Stimulated activated CD8-positive, alpha-beta memory T cell treated with anti-CD3 and anti-CD28 coated beads, Interleukin-12 subunit alpha, Interleukin-12 subunit beta, amount 100 ng/mL, for 24 hours (primary cell): ENCODE results near the gene KLHDC1.
A peak's percentile ranks its signal among the peaks of the same experiment; 100 is the strongest.
"Not testable (repeated sequence)": the region's sequence is repeated elsewhere in the genome, so short reads cannot be mapped to it uniquely, and the experiment has no call there.

Source experiments
- DNase-seq: peaks from one replicate; pipeline ENCODE4 v3.0.0-alpha.2; 2020; ENCODE audit errors: extremely low read depth

Gene KLHDC1

DNA sequence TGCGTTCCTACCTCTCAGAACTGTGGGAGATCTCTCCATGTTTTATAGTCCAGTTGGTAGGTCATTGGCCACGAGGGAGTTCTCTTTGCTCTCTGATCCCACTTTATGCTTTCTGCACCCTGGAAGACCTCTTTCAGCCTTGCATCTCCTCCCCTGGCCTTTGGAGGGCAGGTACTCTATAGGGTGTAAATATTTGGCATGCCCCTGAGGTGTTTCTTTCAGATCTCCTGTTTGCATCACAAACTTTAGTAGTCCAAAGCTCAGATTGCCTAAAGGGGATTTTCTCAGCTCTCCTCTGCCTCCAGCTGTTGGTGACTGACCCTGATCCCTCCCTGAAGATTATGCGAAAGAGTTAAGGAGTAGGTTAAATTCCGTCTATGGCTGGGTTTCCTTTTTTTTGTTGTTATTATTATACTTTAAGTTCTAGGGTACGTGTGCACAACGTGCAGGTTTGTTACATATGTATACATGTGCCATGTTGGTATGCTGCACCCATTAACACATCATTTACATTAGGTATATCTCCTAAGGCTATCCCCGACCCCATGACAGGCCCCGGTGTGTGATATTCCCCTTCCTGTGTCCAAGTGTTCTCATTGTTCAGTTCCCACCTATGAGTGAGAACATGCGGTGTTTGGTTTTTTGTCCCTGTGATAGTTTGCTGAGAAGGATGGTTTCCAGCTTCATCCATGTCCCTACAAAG, 29.0 kb downstream of the KLHDC1 start:
- DNase-seq, result not testable (repeated sequence)

DNA sequence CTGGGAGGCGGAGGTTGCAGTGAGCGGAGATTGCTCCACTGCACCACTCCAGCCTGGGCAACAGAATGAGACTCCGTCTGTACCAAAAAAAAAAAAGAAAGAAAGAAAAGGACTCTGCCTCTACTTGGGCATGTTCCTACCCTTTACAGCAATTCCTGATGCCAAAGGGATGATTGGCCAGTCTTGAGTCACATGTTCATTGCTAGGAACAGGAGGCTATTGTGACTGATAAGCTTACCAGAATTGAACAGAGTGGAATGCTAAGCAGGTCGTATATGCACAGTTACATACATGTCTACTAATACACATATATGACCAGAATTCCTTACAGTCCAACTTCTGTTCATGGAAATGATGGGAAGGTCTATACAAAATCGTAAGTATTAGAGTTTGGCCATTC, 34.3 kb downstream of the KLHDC1 start:
- DNase-seq, result no peak

DNA sequence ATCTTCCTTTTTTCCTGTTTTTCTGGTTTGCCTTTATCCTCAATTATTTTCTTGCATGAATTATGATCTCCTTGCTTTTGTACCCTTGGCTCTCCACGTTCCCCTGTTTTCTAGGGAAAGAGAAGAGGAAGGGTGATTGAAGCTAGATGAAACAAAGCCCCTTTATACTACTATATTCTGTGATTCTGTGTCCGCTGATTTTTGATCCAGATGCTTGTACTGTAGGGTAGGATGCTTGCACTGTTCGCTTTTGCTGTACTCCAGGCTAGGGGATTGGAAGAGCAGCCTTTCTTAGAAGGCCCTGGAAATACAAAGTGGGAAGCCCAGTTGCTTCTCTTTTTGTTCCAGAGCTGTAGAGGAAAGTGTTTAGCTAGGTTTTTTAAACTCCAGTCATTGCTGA, 40.0 kb downstream of the KLHDC1 start:
- no peak for DNase-seq

DNA sequence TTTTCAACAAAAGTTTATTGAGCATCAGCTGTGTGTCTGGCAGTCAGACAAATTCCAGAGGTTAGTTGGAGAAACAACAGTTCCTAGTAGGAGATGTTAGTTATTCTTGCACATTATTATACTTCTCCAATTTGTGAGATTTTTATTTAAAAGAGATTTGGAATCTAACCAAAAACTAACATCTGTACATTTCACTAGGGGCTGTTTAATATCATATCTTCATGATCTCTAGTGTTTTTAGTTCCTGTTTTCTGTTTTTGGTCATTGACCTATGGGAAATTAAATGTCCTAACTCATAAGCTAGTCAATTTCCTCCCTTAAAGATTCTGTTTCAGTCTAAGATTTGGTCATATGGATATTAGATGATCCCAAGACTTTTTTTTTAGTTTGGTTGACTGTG, 40.9 kb downstream of the KLHDC1 start:
- no peak for DNase-seq

DNA sequence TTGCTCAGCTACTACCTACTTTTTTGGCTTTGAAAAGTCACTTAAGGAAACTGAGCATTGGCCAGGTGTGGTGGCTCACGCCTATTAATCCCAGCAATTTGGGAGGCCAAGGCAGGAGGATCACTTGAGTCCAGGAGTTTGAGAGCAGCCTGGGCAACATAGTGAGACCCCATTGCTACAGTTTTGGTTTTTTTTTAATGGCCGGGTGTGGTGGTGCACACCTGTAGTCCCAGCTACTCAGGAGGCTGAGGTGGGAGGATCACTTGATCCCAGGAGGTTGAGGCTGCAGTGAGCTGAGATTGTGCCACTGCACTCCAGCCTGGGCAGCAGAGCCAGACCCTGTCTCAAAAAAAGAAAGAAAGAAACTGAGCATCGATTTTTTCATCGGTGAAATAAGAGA, 42.7 kb downstream of the KLHDC1 start:
- not testable (repeated sequence) for DNase-seq

DNA sequence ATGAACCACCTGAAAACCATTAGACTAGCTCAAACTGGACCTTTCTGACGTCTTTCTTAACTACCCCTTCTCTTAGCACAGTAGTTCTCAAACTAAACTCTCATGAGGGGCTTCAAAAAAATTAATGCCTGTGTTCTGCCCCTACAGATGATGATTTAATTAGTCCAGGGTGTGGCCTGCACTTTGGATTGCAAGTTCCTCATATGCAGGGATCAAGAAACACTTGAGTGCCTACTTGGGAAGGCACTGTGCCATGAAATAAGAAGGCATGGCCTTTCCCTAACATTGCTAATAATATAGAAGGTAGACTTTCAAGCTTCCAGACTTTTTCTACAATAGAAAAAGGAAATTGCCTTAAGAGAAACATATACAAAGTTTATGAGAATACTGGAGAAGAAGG, 52.3 kb downstream of the KLHDC1 start:
- DNase-seq, result no peak

DNA sequence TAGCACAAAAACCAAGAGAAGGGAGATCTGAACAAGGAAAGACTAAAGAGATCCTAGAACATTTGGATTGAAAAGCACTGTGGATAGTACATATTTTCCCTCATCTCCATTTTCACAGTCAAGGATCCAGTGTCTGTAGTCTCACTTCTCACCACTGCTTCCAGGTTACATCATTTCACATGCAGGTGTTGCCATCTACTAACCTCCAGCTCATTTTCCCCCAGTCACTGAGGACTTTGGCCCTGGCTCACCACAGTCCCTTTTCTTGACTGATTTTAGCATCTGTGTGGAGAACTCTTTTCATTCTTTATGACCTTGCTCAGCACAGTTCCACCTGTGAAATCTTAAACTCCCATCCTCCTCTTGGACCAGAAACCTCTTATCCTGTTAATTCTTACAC, 53.6 kb downstream of the KLHDC1 start:
- not testable (repeated sequence) for DNase-seq

DNA sequence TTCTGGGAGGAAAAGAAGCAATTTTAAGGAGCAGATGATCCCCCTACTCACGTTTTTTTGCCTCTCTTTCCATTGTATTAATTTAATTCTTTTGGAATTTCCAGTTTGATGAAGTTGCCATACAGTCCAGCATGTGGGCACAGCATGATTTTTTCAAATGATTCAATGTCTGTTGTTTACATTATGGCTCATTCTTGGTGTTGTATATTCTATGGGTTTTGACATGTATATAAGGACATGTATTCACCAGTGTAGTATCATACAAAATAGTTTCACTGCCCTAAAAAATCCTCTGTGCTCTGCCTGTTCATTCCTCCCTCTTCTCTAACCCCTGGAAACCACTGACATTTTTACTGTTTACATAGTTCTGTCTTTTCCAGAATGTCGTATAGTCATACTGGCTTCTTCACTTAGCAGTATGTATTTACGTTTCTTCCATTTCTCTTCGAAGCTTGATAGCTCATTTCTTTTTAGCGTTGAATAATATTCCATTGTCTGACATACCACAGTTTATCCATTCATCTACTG, 61.7 kb downstream of the KLHDC1 start:
- no peak for DNase-seq

DNA sequence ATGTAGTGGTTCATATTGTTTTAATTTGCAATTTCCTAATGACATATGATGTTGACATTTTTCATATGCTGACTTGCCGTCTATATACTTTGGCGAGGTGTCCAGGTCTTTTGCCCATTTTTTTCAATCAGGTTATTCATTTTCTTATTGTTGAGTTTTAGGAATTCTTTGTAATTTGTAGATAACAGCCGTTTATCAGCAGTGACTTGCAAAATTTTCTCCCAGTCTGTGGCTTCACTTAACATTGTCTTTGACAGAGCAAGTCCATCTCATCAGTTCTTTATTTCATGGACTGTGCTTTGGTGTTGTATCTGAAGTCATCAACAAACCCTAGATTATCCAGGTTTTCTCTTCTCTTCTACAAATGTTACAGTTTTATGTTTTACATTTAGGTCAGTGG, 62.5 kb downstream of the KLHDC1 start:
- no peak for DNase-seq

DNA sequence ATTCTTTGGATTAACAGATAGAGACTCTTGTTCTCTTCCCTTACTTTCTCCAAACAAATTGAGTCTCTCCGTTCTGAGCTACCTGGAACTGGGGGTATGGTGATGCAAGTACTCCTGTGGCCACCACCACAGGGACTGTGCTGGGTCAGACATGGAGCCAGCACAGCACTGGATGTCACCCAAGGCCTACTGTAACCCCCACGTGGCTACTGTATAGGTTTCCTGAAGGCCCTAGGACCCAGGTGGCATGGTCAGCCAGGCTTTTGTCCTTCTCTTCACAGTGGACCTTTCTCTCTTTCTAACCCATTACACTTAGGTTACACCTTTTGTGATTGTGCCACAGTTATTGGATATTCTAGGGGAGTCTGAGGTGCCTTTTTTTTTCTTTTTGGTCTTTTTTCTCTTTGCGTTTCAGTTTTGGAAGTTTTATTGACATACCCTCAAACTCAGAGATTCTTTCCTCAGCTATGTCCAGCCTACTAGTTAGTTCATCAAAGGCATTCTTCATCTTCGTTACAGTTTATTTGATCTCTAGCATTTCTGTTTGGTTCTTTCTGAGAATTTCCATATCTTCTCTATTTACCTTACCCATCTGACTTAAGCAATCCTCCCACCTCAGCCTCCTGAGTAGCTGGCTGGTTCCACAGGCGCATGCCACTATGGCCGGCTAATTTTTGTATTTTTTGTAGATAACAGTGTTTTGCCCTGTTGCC, 69.1 kb downstream of the KLHDC1 start:
- DNase-seq, result no peak

DNA sequence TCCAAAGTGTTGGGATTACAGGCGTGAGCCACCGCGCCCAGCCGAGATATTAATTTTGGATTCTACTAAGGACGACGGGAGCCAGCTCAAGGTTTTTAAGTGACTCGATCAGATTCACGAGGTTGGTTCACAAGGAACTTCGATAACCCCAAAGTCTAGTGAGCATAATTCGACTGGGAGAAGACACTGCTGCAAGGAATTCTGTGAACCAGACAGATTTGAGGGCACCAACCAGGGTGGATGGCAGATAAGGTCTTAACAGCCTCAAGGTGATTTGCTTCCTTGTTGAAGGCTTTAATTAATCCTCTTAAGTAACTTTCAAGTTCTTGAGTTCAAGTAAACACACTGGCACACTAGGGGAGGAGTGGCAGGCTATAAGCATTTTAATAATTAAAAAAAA, 73.9 kb downstream of the KLHDC1 start:
- no peak for DNase-seq

DNA sequence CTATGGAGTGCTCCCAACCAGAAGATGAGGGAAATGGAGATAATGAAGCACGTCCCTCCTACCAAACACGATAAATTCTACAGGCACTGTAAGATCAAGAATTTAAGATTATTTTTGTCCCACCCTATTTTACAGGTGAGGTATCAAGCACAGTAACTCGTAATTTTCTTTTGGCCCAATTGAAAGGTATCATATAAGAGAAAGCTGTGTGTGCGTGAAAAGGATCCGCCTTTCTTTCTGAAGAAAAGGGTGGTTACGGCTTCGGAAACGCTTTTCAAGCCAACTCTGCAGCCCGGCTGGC, 74.3 kb downstream of the KLHDC1 start:
- DNase-seq, result no peak

DNA sequence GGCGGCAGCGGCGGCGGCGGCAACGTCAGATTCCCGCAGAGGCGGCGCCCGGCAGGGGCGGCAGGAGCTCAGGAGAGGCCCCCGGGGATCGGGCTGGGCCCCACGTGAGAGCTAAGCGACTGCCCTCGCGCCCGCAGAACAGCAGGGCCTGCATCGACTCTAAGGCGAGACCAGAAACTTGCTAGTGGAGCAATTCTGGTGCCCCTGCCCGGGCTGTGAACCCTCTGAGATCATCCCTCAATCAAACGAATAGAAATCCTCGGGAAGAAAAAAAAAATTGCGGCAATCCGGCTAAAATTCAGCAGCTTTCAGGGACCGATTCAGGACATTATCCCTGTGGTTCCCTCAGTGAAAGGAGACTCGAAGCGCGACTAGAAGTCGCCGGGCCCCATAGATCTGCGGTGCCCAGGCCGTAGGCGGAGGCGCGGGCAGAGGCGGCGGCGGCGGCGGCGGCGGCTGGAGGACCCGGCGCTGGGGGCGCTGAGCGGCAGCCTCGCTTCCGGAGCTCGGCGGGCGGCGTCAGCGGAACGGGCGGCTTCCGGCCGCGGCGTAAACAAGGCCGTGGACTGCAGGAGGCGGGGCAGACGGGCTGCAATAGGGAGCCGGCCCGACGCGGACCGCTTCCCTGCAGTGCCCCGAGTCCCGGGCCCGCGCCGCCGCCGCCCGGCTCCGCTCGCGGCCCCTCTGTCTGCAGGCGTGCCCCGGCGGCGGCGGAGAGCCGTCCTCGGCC, 74.8 kb downstream of the KLHDC1 start, which contains the start of gene KLHDC2:
Gene KLHDC2 (plus strand): TSS at position 583 of the 730 bp plus-strand sequence. CDS start 316 bp downstream, outside the sequence.
- DNase-seq, result peak; percentile 62

DNA sequence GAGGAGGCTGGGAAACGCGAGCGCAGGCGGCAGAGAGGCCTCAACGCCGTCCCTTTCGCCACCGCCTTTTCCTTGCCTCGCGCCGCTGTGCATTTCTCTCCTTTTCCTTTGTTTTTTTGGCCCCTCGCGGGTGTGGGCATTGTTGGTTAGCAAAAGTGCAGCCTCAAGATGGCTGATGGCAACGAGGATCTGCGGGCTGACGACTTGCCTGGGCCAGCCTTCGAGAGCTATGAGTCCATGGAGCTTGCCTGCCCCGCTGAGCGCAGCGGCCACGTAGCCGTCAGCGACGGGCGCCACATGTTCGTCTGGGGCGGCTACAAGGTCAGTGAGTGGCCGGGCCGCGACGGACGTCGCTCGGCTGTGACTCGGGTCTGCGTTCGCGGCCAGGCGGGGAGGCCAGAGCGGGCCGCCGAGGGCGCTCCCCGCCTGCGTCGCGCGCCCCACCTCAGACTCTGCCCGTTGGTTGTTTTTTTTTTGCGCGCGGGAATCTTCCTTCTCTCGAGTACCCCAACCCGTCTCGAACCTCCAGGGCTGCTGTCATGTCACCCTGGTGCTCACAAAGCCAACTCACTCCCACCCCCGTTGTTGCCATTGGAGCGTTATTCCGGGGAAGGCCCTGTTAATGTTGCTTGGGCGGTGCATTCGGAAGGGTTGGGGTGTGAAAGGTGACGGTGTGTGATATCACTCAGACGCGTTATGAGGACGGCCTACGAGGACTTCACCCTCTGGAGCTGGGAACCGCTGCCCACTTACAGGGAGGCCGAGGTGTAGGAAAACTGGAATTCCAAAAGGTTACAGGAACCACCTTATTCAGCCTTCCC, 75.6 kb downstream of the KLHDC1 start:
- DNase-seq, result peak; percentile 59

DNA sequence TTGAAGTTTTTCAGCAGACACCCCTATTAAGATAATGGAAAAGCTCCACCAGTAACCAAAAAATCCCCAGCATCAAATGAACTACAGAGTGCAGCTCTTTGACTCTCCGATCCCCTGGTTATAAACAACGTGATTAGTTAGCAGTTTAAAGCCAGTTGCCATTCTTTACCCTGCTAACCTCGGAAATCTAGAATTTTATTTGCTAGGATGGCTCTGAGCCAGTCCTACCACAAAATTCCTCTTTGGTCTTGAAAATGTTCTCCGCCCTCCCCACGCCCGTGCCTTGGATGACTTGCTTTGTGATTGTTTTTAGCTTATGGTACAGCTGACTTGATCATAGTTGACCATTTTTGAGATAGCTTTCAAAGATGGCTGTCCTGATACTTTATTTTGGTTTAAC, 76.3 kb downstream of the KLHDC1 start:
- DNase-seq, result no peak

DNA sequence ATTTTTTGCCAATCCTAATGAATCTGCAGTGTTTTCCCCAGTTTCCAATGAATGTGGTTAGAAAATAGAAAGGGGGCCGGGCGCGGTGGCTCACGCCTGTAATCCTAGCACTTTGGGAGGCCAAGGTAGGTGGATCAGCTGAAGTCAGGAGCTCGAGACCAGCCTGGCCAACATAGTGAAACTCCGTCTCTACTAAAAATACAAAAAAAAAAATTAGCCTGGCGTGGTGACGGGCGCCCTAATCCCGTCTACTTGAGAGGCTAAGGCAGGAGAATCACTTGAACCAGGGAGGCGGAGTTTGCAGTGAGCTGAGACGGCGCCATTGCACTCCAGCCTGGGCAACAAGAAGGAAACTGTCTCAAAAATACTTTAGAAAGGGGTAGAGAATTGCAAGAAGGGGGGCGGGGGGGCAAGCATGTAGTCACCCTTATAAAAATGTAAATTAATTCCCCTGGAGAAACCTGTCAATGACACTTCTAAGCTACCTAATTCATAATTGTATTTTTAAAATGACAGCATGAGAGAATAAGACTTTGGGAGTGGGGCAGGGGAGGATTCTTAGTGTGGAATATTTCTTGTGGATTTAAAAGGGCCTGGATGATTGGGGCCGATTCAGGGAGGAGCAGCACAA, 76.8 kb downstream of the KLHDC1 start:
- DNase-seq, result no peak

DNA sequence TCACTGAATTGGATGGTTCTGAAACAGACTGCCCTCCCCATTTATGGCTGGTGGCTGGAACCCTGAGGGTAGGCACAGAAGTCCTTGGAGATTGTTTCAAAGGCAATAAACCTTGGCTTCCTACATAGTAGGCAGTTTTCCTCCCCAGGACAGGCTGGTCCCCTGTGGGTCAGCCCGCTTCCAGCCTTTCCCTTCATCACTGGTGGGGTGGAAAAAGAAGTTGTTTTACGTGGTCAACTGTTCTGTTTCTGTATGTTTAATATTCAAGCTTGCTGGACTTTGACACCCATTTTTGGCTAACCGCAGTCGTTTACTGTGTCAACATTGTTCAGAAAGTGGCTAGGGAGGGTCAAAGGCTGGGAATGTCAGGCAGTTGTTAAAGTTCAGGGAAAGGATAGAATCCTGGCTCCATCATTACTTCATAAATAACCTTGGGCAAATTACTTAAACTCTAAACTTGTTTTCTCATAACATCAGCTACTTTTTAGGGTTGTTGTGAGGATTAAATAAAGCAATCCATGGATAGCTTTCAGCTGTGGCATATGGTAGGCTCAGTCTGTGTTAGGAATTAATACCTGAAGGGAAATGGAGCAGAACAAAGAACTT, 77.4 kb downstream of the KLHDC1 start:
- DNase-seq, result no peak

DNA sequence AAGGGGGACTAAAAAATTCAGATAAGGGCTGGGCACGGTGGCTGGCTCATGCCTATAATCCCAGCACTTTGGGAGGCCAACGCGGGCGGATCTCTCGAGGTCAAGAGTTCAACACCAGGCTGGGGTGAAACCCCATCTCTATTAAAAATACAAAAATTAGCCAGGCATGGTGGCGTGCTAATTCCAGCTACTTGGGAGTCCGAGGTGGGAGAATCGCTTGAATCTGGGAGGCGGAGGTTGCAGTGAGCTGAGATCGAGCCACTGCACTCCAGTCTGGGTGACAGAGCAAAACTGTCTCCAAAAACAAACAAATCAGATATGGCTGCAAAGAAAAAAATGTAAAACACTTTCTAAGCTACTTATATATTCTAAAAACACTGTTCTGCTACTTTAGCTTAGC, 78.8 kb downstream of the KLHDC1 start:
- DNase-seq, result not testable (repeated sequence)

DNA sequence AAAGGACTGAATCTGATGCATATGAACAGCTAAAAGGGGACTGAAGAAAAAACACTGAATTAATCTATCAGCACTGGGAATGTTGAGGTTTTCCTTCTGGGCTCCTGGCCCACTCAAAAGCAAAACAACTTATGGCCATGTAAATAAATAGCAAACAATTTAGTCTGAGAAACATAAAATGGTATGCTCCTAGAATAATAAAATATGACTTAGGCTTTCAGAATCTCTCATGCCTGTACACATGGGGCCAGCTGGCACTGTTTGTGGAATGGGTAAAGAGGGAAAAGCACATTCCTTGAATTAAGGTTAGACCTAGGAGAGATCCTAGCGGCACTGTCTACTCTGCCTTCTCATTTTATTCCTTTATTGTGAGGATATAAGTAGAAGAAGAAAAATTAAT, 81.2 kb downstream of the KLHDC1 start:
- no peak for DNase-seq

DNA sequence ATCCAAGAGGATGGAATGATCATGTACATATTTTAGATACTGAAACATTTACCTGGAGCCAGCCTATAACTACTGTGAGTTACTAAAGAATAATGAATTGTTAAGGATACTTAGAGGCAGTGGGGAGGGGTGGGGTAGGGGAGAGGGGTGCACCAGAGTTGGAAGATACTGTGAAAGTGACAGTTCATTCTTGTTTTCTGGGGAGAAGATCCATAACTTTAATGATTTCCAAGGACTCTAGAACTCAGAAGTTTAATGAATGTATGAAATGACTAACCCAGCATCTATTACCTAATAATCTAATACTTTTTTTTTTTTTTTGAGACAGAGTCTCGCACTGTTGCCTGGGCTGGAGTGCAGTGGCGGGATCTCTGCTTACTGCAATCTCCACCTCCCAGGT, 85.5 kb downstream of the KLHDC1 start:
- DNase-seq, result no peak

DNA sequence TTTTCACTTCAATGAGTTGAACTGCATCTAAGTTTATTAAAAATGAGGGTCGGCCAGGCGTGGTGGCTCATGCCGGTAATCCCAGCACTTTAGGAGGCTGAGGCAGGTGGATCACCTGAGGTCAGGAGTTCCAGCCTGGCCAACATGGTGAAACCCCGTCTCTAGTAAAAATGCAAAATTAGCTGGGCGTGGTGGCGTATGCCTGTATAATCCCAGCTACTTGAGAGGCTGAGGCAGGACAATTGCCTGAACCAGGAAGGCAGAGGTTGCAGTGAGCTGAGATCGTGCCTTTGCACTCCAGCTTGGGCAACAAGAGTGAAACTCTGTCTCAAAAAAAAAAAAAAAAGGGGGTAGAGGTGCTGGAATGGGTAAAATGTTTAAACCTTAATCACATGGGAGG, 88.1 kb downstream of the KLHDC1 start:
- not testable (repeated sequence) for DNase-seq
